GM08714 (cell line): ENCODE data around the gene GRN.

Experiments used
- H3K4me3 ChIP-seq: fragments of 200-500 bp; sonication (Bioruptor generic); 2 replicates; pipeline ENCODE4 v1.5.1; 2014; ENCODE audit warnings: mild to moderate bottlenecking, low read length, inconsistent platforms
- ZNF274 ChIP-seq: IDR thresholded peaks from 2 replicates; pipeline ENCODE4 v1.6.1; 2012; ENCODE audit warnings: mild to moderate bottlenecking, low read depth, low read length

Gene GRN

GRCh38 chr17:44374306-44375195, 29.4 kb downstream of the GRN start:
- no peak for TF ChIP-seq ZNF274
- no peak overlapping the region for H3K4me3 ChIP-seq

- TF ChIP-seq ZNF274 = no peak
- H3K4me3 ChIP-seq = no peak overlapping the region
These were observed 30.3 kb downstream of the GRN start for GRCh38 chr17:44375196-44376017.

GRCh38 chr17:44376124-44376523, 31.0 kb downstream of the GRN start:
- no peak overlapping the region for H3K4me3 ChIP-seq
- no peak for TF ChIP-seq ZNF274

- no peak for TF ChIP-seq ZNF274
- H3K4me3 ChIP-seq = no peak overlapping the region
These were observed 31.7 kb downstream of the GRN start for GRCh38 chr17:44376779-44377178.

GRCh38 chr17:44378171-44378705, 33.1 kb downstream of the GRN start:
- no peak overlapping the region for H3K4me3 ChIP-seq
- TF ChIP-seq ZNF274 = no peak

GRCh38 chr17:44379887-44380286, 34.8 kb downstream of the GRN start:
- H3K4me3 ChIP-seq = no peak overlapping the region
- no peak for TF ChIP-seq ZNF274

GRCh38 chr17:44380767-44381166, 35.7 kb downstream of the GRN start:
- no peak for TF ChIP-seq ZNF274
- H3K4me3 ChIP-seq = no peak overlapping the region

- TF ChIP-seq ZNF274 = no peak
- H3K4me3 ChIP-seq = no peak overlapping the region
These were observed 36.8 kb downstream of the GRN start for GRCh38 chr17:44381810-44382305.

GRCh38 chr17:44382917-44383316, 37.8 kb downstream of the GRN start:
- H3K4me3 ChIP-seq = no peak overlapping the region
- no peak for TF ChIP-seq ZNF274

GRCh38 chr17:44383363-44383762, 38.3 kb downstream of the GRN start:
- no peak overlapping the region for H3K4me3 ChIP-seq
- no peak for TF ChIP-seq ZNF274

GRCh38 chr17:44383861-44384260, 38.8 kb downstream of the GRN start:
- no peak overlapping the region for H3K4me3 ChIP-seq
- no peak for TF ChIP-seq ZNF274

GRCh38 chr17:44384281-44384822, 39.2 kb downstream of the GRN start:
- TF ChIP-seq ZNF274 = no peak
- no peak overlapping the region for H3K4me3 ChIP-seq

GRCh38 chr17:44384823-44385286, 39.8 kb downstream of the GRN start:
- H3K4me3 ChIP-seq = peak overlapping the region; percentile 28; the same call in 1 of the 2 replicates
- TF ChIP-seq ZNF274 = no peak
